Activated CD8-positive, alpha-beta memory T cell treated with anti-CD3 and anti-CD28 coated beads, Interleukin-2, amount 50 U/mL, for 1 hour (primary cell): ENCODE results near the gene DNAAF2.
"Not testable (repeated sequence)": the region's sequence is repeated elsewhere in the genome, so short reads cannot be mapped to it uniquely, and the experiment has no call there.

Experiments
- DNase-seq: peaks from one replicate; pipeline ENCODE4 v3.0.0-alpha.2; 2020; ENCODE audit errors: extremely low read depth

DNAAF2 gene

DNA sequence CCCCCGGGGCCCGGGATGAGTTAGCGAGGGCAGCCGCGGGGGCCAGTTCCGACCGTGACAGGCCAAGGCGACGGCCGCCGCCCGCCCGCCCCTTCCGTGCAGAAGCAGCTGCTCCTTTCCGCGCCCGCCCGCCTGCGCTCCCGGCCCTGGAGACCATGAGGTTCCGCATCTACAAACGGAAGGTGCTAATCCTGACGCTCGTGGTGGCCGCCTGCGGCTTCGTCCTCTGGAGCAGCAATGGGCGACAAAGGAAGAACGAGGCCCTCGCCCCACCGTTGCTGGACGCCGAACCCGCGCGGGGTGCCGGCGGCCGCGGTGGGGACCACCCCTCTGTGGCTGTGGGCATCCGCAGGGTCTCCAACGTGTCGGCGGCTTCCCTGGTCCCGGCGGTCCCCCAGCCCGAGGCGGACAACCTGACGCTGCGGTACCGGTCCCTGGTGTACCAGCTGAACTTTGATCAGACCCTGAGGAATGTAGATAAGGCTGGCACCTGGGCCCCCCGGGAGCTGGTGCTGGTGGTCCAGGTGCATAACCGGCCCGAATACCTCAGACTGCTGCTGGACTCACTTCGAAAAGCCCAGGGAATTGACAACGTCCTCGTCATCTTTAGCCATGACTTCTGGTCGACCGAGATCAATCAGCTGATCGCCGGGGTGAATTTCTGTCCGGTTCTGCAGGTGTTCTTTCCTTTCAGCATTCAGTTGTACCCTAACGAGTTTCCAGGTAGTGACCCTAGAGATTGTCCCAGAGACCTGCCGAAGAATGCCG lies 13.7 kb downstream of the DNAAF2 start:
- no peak for DNase-seq

DNA sequence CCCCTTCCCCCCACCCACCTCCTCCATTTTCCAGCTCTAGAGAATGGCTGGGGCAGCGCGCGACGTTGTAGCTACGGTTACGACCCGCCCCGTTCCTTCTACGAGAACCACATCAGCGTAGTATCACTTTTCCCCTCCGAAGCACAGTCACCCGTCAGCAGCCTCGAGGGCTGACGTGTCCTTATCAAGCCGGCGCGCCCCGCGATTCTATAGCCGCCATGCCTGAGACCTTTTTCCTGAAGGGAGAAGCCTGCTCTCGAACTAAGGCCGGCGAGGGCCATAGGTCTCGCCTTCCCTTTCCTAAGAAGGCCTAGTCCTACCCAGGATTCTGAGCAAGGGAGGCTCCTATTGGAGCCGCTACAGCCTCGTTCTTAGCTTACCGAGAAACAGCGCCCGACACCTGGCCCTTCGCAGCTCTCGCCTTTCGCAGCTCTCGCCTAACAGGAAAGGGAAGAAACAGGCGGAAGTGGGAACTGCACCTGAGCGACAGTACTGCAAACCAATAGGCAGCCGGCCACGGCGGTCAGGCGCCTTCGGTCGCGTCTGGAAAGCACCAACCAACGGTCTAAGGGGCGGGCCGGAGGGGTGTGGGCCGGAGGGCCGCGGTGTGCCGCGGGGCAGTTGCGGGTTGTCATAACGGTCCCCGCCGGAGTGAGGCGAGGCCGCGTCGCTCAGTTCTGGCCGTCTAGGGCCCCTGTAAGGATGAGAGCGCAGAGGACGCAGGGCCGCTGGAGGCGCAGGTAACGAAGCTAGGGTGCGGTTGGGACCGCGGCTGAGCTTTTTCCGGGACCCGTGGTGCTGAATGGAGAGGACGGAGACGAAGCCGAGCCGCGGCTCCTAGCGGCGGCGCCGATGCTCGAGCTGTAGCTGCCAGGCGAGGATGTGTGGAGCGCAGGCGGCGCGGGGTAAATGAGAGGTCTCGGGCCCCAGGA lies 14.6 kb downstream of the DNAAF2 start, which contains the start of the genes MGAT2 and RPL36AL:
Gene MGAT2 (plus strand): TSS at position 618 of the 932 bp plus-strand sequence. CDS start 470 bp downstream, outside the sequence.
Gene RPL36AL (minus strand): TSS at position 445 of the 932 bp plus-strand sequence. CDS start 1,522 bp downstream, outside the sequence.
- DNase-seq, result peak; percentile 84

DNA sequence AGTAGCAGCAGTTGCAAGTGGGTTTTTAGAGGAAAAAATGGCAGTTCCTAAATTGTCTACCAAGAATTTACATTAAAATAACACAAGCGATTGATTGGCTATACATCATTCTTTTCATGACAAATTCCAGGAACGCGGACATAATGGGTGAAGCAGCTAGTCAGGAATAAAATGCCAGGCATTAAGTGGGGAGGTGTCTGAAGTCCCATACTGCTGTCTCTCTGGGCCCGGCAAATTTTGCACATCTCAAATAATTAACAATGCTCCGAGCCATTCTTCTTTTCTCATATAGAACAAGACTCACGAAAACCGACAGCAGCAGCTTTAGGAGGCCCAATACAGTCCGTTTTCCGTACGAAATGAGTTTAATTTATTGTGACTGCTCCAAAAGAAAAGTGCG lies 15.3 kb downstream of the DNAAF2 start:
- no peak for DNase-seq

DNA sequence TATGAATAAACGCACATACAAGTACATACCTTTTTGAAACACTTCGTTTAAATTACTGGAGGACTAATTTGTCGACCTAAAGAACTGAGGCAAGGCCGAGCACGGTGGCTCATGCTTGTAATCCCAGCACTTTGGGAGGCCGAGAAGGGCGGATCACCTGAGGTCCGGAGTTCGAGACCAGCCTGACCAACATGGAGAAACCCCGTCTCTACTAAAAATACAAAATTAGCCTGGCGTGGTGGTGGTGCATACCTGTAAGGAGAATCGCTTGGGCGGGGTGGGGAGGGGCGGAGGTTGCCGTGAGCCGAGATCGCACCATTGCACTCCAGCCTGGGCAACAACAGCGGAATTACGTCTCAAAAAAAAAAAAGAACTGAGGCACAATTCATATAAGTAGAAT lies 15.8 kb downstream of the DNAAF2 start:
- DNase-seq, result not testable (repeated sequence)

DNA sequence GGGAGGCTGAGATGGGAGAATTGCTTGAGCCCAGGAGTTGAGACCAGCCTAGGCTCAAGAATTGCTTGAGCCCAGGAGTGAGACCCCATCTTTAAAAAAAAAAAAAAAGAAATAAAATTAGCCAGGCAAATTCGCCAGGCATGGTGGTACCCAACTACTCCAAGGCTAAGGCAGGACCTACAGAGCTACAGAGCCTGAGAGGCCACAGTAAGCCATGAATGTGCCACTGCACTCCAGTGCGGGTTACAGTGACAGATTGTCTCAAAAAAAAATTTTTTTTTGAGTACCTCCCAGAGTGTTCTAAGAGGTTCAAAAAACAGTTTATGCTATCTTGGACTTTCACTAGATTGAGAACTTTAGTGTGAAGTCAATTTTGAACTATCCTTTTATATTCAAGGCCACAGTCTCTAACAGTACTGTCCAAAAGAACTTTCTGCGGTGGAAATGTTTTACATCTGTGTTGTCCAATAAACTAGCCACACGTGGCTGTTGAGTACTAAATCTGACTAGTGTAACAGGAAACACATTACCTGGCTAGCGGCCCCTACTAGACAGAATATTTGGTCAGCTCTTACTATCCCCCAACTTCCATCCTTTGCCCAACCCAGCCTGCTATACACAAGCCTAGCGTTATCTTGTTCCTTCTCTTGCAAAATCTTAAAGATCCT lies 17.1 kb downstream of the DNAAF2 start:
- no peak for DNase-seq

DNA sequence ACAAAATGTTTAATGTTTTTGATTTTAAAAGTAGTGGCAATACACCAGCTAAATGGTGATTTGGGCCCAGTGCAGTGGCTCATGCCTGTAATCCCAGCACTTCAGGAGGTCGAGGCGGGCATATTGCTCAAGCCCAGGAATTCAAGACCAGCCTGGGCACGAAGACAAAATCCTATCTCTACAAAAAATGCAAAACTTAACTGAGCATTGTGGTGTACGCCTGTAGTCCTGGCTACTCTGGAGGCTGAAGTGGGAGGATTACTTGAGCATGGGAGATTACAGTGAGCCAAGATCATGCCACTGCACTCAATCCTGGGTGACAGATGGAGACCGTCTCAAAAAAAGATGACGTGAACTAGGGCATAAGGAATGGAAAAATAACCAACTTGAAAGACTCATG lies 19.3 kb downstream of the DNAAF2 start:
- no peak for DNase-seq

DNA sequence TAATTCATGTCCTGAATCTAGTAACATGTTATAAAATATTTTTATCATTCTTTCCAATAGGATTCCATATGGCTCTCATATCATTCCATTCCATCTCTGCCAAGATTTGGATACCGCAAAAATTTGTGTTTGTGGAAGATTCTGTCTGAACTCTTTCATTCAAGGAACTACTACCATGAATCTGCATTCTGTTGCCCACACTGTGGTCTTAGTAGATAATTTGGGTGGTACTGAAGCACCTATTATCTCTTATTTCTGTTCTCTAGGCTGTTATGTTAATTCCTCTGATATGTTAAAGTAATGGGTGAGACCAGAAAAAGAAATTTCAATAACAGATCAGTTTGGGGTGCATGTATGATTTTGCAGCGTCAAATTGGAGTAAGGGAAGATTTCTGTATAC lies 20.8 kb downstream of the DNAAF2 start:
- no peak for DNase-seq

DNA sequence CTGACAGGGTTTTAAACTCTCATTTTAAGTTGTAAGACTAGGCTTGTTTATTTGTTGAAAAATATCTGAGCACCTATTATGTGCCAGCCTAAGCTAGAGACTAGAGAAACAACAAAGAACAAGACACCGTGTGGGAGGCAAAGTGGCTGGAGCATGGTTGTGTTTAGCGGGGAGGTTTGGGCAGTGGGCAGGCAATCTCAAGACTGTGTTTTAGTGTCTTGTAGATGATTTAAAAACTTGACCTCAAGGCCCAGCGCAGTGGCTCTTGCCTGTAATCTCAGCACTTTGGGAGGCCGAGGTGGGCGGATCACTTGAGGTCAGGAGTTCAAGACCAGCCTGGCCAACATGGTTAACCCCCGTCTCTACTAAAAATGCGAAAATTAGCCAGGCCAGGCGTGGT lies 22.4 kb downstream of the DNAAF2 start:
- no peak for DNase-seq

DNA sequence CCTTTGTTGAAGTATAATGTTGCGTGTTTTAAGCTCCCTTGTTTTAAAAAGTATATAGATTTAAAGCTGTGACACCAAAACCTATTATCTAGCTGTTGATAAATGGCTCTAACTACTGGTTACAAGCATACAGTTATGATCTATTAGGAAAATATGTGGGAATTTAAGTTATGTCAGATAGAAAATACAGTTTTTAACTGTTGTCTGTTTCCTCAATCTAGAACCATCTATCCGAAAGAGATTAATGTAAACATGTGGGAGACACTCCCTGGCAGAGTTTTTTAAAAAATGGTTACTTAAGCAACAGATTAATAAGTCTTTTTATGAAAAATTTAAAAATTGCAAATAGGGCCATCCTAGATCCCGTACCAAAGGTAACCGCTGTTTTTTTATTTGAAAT lies 22.8 kb downstream of the DNAAF2 start:
- DNase-seq, result no peak

DNA sequence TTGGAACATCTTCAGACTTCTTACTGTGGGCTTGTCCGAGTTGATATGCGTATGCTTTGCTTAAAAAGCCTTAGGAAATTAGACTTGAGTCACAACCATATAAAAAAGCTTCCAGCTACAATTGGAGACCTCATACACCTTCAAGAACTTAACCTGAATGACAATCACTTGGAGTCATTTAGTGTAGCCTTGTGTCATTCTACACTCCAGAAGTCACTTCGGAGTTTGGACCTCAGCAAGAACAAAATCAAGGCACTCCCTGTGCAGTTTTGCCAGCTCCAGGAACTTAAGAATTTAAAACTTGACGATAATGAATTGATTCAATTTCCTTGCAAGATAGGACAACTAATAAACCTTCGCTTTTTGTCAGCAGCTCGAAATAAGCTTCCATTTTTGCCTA lies 27.5 kb downstream of the DNAAF2 start:
- DNase-seq, result no peak

DNA sequence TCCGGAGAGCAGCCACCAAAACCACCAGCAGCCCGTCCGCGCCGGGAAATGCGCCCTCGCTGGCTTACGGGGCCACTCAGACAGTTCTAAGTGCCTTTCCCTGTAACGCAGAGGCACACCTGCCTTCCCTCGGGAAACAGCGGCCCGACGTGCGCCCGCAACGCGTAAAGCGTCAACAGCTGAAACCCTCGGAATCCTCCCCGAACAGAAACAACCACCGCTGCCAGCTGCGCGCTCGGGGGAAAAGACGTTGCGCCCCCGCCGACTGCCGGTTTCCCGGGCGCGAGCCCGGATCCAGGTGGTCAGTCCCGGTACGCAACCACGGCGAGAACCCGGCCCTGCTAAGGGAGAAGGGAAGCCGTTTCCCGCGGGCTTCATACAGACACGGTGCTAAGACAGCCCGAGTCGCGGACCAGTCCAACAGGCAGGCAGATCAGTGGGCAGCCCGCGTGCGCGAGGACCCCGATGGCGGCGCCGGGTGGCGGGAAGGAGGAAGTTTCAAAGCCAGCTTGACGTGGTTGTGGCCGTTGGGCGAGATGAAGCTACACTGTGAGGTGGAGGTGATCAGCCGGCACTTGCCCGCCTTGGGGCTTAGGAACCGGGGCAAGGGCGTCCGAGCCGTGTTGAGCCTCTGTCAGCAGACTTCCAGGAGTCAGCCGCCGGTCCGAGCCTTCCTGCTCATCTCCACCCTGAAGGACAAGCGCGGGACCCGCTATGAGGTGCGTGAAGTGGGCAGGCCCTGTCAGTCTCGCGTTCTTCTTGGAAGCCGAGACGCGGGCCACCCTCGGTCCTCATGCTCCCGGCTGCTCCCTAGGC lies 36.4 kb downstream of the DNAAF2 start, which contains the start of gene LRR1:
Gene LRR1 (plus strand): TSS at position 456 of the 816 bp plus-strand sequence. CDS start 81 bp downstream, at position 537.
- DNase-seq, result no peak

DNA sequence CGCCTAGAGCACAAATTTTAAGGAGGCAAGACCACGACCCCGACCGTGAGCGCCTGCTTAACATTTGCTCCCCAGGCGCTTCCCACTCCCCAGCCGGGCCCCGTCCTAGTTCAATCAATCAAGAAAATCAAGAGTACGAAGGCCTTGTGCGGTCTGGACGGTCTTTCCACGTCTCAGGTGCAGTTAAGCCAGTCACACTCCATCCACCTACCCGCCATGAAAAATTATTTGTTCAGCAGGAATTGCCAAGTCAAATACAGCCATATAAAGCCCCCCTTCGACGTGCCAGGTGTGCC lies 36.9 kb downstream of the DNAAF2 start:
- no peak for DNase-seq

DNA sequence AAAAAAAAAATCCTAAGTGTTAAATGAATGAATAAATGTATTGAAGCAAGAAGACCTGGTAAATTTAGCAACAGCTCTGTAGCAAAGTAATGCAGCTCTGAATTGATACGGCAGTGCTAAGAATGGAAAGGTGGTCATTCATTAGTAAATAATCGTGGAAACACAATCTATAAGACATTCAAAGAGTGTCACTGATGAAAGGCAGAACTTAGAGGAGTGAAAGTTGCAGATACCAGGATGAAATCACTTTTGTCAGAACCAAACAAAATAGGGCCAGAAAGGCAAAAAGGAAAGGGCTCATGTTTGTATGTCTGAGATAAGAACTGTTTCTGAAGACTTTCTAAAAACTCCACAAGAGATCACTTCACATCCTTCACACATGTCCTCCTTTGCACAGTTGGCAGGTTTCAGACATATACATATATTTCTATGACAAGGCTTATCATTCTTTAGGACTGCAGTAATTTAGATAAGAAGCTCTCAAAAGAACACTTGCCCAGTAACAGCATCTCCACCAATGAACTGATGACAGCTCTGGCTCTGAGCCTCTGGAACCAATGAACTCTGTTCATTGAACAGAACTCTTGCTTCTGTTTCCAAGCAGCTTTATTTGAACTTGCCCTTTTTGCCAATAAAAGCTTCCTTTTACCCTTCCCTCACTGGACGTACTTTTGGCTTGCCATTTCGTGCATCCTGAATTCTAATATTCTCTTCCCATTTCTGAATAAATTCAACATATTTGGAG lies 40.5 kb downstream of the DNAAF2 start:
- no peak for DNase-seq

DNA sequence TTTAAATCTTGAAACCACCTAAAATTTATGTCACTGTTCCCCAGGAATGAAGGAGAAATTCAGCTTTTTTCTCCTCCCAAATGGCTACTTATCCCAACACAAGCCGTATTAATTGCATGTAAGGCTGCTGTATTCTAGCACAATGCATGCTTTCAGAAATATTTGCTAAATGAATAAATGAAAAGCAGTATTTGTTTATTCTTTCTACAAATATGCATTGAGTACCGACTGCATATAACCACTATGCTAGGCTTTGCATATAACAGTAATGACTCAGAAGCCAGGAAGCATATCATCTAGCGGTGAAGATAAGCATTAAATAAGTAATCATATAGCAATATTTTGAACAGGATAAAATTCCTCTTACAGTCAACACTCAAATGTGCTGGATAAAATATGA lies 42.0 kb downstream of the DNAAF2 start:
- no peak for DNase-seq

DNA sequence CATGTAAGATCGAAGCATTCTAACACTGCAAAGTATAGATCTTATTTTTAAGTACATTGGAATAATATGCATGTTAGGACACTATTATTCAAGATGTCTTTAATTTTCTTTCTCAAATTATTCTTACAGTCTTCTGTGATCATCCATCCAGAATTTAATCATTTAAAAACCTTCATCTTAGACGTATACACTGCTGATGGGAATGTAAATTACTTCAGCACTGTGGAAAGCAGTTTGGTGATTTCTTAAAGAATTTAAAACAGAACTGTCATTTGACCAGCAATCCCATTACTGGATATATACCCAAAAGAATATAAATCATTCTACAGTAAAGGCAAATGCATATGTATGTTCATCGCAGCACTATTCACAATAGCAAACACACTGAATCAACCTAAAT lies 45.7 kb downstream of the DNAAF2 start:
- DNase-seq, result no peak

DNA sequence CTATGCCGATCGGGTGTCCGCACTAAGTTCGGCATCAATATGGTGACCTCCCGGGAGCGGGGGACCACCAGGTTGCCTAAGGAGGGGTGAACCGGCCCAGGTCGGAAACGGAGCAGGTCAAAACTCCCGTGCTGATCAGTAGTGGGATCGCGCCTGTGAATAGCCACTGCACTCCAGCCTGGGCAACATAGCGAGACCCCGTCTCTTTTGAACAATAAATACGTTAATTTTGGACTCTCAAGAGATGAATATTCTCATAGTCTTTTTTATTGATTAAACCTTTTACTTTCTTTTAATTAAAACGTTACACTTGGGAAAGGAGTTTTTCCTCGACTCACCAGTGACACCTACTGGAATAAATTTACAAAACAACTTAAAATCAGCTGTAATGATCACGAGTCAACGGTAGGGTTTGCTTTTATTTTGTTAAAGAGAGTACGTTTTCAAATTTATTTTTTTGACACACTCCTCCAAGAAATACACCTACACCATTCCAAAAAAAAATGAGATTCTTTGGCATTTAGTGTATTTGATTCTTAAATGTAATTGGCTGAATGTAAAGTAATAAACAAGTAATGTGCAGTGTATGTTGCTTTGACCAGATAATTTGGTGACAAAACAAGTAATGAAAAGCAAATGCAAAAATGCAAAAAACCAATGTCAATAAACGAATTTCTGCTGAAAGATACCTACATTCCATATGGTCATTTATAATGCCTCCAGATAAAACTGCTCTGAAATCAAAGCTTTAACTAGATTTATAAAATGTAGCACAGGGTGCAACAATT lies 48.2 kb downstream of the DNAAF2 start:
- peak; percentile 13 for DNase-seq

DNA sequence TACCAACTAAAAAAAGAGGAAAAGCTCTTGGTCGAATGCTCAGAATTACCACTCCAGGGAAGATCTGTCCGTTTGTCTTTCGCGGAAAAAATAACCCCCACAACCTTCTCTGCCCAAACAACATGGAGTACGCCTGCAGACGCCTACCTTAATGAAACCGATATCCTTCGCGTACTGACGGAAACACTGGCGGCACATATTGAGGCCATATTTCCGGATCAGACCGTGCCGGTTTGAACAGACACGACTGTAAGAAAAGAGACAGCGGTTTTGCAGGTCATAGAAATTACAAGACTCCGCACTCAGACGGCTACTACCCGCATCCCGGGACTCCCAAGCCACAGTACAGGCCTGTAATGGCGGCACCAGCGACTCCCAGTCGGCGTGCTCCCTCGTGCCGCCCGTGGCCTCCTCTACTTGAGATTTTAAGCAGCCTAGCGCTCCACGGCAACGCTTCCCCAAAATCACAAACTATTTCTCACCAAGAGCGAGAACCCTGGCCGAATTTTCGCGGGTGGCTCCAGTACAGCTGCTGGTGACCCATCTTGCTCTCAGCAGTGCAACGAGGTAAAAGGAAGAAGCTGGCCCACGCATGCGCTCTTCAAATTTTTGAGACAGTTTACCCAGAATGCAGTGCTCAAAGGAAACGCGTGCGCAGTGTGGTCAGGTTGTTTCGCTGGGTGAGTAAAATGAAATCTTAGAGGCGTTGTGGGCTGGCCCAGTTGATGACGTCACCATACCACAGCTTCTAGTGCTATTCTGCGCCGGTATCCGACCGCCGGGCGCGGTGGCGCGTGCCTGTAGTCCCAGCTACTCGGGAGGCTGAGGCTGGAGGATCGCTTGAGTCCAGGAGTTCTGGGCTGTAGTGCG lies 49.0 kb downstream of the DNAAF2 start, which contains the start of gene RPS29:
Gene RPS29 (minus strand): TSS at position 578 of the 870 bp plus-strand sequence. CDS start 34 bp downstream, at position 544.
- DNase-seq, result peak; percentile 98

DNA sequence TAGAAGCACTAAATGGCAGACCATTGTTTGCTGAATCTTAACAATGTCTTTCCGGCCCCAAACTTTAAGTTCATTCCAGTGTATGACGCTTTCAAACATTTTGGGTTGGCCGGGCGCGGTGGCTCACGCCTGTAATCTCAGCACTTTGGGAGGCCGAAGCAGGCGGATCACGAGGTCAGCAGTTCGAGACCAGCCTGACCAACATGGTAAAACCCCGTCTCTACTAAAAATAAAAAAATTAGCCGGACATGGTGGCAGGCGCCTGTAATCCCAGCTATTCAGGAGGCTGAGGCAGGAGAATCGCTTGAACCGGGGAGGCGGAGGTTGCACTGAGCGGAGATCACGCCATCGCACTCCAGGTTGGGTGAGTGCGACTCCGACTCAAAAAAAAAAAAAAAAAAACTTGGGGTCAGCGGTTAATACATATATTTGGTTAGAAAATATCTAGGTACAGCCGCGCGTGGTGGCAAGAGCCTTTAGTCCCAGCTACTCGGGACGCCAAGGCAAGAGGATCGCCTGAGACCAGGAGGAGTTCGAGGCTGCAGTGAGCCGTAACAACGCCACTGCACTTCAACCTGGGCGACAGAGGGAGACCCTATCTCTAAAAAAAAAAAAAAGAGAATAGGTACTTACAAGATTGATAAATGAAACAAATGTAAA lies 49.9 kb downstream of the DNAAF2 start:
- DNase-seq, result not testable (repeated sequence)
